ENCODE data around the gene SLC6A13. TPM values are rescaled to one million over a fixed set of nuclear protein-coding genes. Genes with fewer than 3 reads are reported as not detected.

Gene SLC6A13
- total RNA-seq, 2 experiments from 2014 or later: 0.09 TPM; not detected in 1

- no peaks in the 10 kb centered on the region for H3K79me2 ChIP-seq (ENCODE audit: insufficient read depth, low read depth, low read length)
- no peaks in the 10 kb centered on the region for H3K9me2 ChIP-seq (ENCODE audit: insufficient read depth, low read length)
- H3K36me3 ChIP-seq (ENCODE audit: insufficient read depth, low read length): no peaks in the 10 kb centered on the region
- no peaks in the 10 kb centered on the region for H3K4me1 ChIP-seq (ENCODE audit: insufficient read depth, low read length, poor library complexity, severe bottlenecking)
- intact Hi-C loops (cut with micrococcal nuclease; ENCODE audit: unreplicated experiment): no loop called here
- no peak overlapping the region for H2AFZ ChIP-seq (ENCODE audit: low read length)
- no peak overlapping the region for H3K27ac ChIP-seq (ENCODE audit: low read depth, low read length, poor library complexity, severe bottlenecking)
- no peak for DNase-seq (ENCODE audit: low spot score)
- no peaks in the 10 kb centered on the region for H4K20me1 ChIP-seq (ENCODE audit: insufficient read depth, low read length)
- ChIA-PET CTCF (ENCODE audit: unreplicated experiment) (no interaction called here), POLR2A (no interaction called here)
- no TSS peak for BruUV-seq (replicated peaks)
- no peaks in the 10 kb centered on the region for H3K9me3 ChIP-seq (ENCODE audit: low read length)
- no peak for TF ChIP-seq EZH2phosphoT487 (IDR thresholded peaks at IDR 0.05; ENCODE audit: borderline replicate concordance, low read depth, low read length)
- no peak for TF ChIP-seq CTCF (conservative IDR thresholded peaks at IDR 0.05; ENCODE audit: low read length)
- H3K4me2 ChIP-seq (ENCODE audit: low read length): no peak overlapping the region
- H3K4me3 ChIP-seq (ENCODE audit: low read depth, low read length, poor library complexity, severe bottlenecking): no peak overlapping the region
Observed at GRCh38 chr12:229441-230191, 33.0 kb downstream of the SLC6A13 start.

GRCh38 chr12:228846-229200 is 33.8 kb downstream of the SLC6A13 start:
- Histone ChIP-seq H3K4me3 (ENCODE audit: low read depth, low read length, poor library complexity, severe bottlenecking) (no peak overlapping the region), H2AFZ (ENCODE audit: low read length) (no peak overlapping the region), H3K79me2 (ENCODE audit: insufficient read depth, low read depth, low read length) (no peaks in the 10 kb centered on the region), H3K27ac (ENCODE audit: low read depth, low read length, poor library complexity, severe bottlenecking) (no peak overlapping the region), H4K20me1 (ENCODE audit: insufficient read depth, low read length) (no peaks in the 10 kb centered on the region), H3K9me3 (ENCODE audit: low read length) (no peaks in the 10 kb centered on the region), H3K4me2 (ENCODE audit: low read length) (no peak overlapping the region), H3K9me2 (ENCODE audit: insufficient read depth, low read length) (no peaks in the 10 kb centered on the region), H3K4me1 (ENCODE audit: insufficient read depth, low read length, poor library complexity, severe bottlenecking) (no peaks in the 10 kb centered on the region), H3K36me3 (ENCODE audit: insufficient read depth, low read length) (no peaks in the 10 kb centered on the region)
- DNase-seq (ENCODE audit: low spot score): no peak
- TF ChIP-seq EZH2phosphoT487 (IDR thresholded peaks at IDR 0.05; ENCODE audit: borderline replicate concordance, low read depth, low read length) (no peak), CTCF (conservative IDR thresholded peaks at IDR 0.05; ENCODE audit: low read length) (no peak)
- CTCF ChIA-PET (ENCODE audit: unreplicated experiment): no interaction called here
- no TSS peak for BruUV-seq (replicated peaks)
- intact Hi-C loops (cut with micrococcal nuclease; ENCODE audit: unreplicated experiment): no loop called here
- POLR2A ChIA-PET: no interaction called here

All from OCI-LY7 (cell line).